ENCODE measurements around the gene COPE.

DNA sequence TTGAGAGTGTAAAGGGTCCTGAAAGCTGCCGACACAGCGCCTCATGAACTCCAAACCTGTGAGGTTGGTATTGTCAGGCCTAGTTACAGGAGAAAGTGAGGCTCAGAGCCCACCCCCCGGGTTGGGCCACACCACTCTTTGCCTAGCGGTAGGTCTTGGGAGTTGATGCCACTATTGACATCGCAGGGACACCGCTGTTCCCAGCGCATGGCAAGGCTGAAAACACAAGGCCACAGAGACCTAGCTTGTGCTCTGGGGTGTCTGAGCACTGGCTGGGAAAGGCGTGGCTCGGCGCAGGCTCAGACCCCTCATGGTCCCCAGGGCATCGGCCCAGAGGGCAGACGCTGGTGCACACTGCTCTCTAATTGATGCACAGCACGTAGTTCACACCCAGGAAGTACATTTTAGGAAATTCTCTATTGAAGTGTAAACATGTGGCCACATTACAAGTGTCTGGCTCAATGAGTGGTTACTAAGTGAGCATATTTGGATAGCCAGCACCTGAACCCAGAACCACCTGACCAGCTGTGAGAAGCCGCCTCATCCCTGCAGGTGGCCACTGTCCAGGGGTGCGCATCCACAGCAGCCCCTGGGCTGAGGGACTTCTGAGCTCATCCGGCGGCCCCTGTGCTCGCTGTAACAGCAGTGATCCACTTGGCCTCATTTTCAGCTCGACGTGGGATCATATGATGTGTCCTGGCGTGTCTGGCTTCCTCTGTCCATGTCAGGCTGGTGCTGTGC lies 60.1 kb downstream of the COPE start:
- TF ChIP-seq POLR2A (IDR thresholded peaks at IDR 0.05) (no peak), POLR2AphosphoS5 (IDR thresholded peaks at IDR 0.05) (no peak)
- TF ChIP-seq, protein P1, sequence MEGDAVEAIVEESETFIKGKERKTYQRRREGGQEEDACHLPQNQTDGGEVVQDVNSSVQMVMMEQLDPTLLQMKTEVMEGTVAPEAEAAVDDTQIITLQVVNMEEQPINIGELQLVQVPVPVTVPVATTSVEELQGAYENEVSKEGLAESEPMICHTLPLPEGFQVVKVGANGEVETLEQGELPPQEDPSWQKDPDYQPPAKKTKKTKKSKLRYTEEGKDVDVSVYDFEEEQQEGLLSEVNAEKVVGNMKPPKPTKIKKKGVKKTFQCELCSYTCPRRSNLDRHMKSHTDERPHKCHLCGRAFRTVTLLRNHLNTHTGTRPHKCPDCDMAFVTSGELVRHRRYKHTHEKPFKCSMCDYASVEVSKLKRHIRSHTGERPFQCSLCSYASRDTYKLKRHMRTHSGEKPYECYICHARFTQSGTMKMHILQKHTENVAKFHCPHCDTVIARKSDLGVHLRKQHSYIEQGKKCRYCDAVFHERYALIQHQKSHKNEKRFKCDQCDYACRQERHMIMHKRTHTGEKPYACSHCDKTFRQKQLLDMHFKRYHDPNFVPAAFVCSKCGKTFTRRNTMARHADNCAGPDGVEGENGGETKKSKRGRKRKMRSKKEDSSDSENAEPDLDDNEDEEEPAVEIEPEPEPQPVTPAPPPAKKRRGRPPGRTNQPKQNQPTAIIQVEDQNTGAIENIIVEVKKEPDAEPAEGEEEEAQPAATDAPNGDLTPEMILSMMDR (IDR thresholded peaks at IDR 0.05), result no peak

Data from transverse colon (tissue), 4 donors.